ENCODE measurements around the gene INTS6L. TPM values are rescaled to one million over a fixed set of nuclear protein-coding genes. Genes with fewer than 3 reads are reported as not detected.
A peak's percentile ranks its signal among the peaks of the same experiment; 100 is the strongest.

INTS6L gene
- total and polyA plus RNA-seq, 2 of the 8 experiments (the other 6 are each of a cell fraction or from before 2014, with no cell fraction given), result 4.1 to 5.2 TPM

GRCh38 chrX:135484641-135485289 is 35.7 kb upstream of the INTS6L start:
- ChIA-PET POLR2A (ENCODE audit: partially characterized antibody) (no interaction called here), CTCF (ENCODE audit: partially characterized antibody) (interaction anchor here (0.9 to 1.1 kb wide), 3 partner anchors 9 to 52 kb away, joined by 3 to 4 read pairs (median 4); no protein-coding TSS in a partner anchor)
- no peak overlapping the region for H3K23ac ChIP-seq (ENCODE audit: insufficient read length)
- no peak overlapping the region for H2AK5ac ChIP-seq (ENCODE audit: low read depth, low read length)
- H3K4me3 ChIP-seq (ENCODE audit: extremely low read depth in 1 of 4, insufficient read depth in 2 of 4, low read depth in 3 of 4, low read length in 4 of 4), result no peak overlapping the region
- no peak overlapping the region for H2BK15ac ChIP-seq (ENCODE audit: low read length)
- 75% methylated on average over 3 of the region's 3 CpGs; no CpG with 5 or more reads in 1 of the 2 experiments for WGBS, 2 experiments (ENCODE audit: extremely low coverage in 1 of 2, insufficient coverage in 1 of 2, insufficient read length in 1 of 2, insufficient replicate concordance in 2 of 2, low coverage in 1 of 2, low lambda C conversion rate in 2 of 2, missing lambda C conversion rate in 1 of 2)
- H3K79me2 ChIP-seq (ENCODE audit: control insufficient read depth in 1 of 2, insufficient read depth in 2 of 2, low read length in 2 of 2), result no peaks in the 10 kb centered on the region
- no peak overlapping the region; the same call in 1 of the 2 replicates for H2AFZ ChIP-seq (ENCODE audit: low read length)
- no peaks in the 10 kb centered on the region for H4K20me1 ChIP-seq (replicated peaks in 1 of 2; ENCODE audit: control insufficient read depth in 1 of 2, insufficient read depth in 2 of 2, low read length in 2 of 2)
- no peaks in the 10 kb centered on the region for H3K4me1 ChIP-seq (replicated peaks in 1 of 4; ENCODE audit: control insufficient read depth in 3 of 4, insufficient read depth in 4 of 4, low read length in 3 of 4)
- no peak overlapping the region for H3K9ac ChIP-seq (replicated peaks in 1 of 4; ENCODE audit: extremely low read depth in 1 of 4, low read depth in 3 of 4, low read length in 3 of 4)
- no peak overlapping the region for H3K4ac ChIP-seq (replicated peaks; ENCODE audit: insufficient read length, low read depth, low read length)
- no peak overlapping the region for H3K18ac ChIP-seq (ENCODE audit: extremely low read depth, low read length)
- no peaks in the 10 kb centered on the region for H3K27me3 ChIP-seq (replicated peaks in 1 of 4; ENCODE audit: control insufficient read depth in 3 of 4, extremely low read depth in 1 of 4, insufficient read depth in 3 of 4, low read length in 3 of 4)
- no peak overlapping the region for H3K56ac ChIP-seq (replicated peaks; ENCODE audit: insufficient read length, low read depth, low read length)
- no peaks in the 10 kb centered on the region for H3K79me1 ChIP-seq (ENCODE audit: low read depth, low read length)
- H3K36me3 ChIP-seq (ENCODE audit: control insufficient read depth in 2 of 4, insufficient read depth in 4 of 4, low read length in 3 of 4), result no peaks in the 10 kb centered on the region
- H3K14ac ChIP-seq (ENCODE audit: insufficient read length), result no peak overlapping the region
- H4K91ac ChIP-seq (replicated peaks; ENCODE audit: insufficient read length, low read length), result no peak overlapping the region
- H4K5ac ChIP-seq (ENCODE audit: insufficient read length, low read depth, low read length), result no peak overlapping the region
- H2BK12ac ChIP-seq (ENCODE audit: low read depth, low read length), result no peak overlapping the region
- FAIRE-seq (peak; percentile 98), DNase-seq (ENCODE audit: low read depth in 1 of 2, low spot score in 2 of 2) (no peak)
- H3K4me2 ChIP-seq (ENCODE audit: insufficient read depth in 1 of 2, low read depth in 2 of 2, low read length in 2 of 2), result no peak overlapping the region
- no peak overlapping the region for H4K8ac ChIP-seq (ENCODE audit: extremely low read depth, insufficient read depth, low read length)
- no peak overlapping the region for H2BK20ac ChIP-seq (ENCODE audit: low read length)
- H3K27ac ChIP-seq (ENCODE audit: low read depth, low read length), result no peak overlapping the region
- H3K9me3 ChIP-seq (ENCODE audit: insufficient read depth in 2 of 2, low read depth in 1 of 2, low read length in 1 of 2), result no peaks in the 10 kb centered on the region
- no peak overlapping the region for H2BK120ac ChIP-seq (replicated peaks; ENCODE audit: low read depth, low read length)
- no peak overlapping the region for H2BK5ac ChIP-seq (ENCODE audit: low read depth, low read length)
- H3K23me2 ChIP-seq (ENCODE audit: low read depth, low read length), result no peaks in the 10 kb centered on the region
- TF ChIP-seq, protein P1, sequence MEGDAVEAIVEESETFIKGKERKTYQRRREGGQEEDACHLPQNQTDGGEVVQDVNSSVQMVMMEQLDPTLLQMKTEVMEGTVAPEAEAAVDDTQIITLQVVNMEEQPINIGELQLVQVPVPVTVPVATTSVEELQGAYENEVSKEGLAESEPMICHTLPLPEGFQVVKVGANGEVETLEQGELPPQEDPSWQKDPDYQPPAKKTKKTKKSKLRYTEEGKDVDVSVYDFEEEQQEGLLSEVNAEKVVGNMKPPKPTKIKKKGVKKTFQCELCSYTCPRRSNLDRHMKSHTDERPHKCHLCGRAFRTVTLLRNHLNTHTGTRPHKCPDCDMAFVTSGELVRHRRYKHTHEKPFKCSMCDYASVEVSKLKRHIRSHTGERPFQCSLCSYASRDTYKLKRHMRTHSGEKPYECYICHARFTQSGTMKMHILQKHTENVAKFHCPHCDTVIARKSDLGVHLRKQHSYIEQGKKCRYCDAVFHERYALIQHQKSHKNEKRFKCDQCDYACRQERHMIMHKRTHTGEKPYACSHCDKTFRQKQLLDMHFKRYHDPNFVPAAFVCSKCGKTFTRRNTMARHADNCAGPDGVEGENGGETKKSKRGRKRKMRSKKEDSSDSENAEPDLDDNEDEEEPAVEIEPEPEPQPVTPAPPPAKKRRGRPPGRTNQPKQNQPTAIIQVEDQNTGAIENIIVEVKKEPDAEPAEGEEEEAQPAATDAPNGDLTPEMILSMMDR (IDR thresholded peaks at IDR 0.05; ENCODE audit: control extremely low read depth in 1 of 3, insufficient read depth in 1 of 3, low read depth in 1 of 3, low read length in 3 of 3), result peak in 2 of 3 experiments; percentile 40 to 47; a peak in 3 of 4 replicates
- TF ChIP-seq HDAC2 (IDR thresholded peaks at IDR 0.05; ENCODE audit: borderline replicate concordance in 1 of 2, low read depth in 2 of 2, low read length in 2 of 2), result no peak
- TF ChIP-seq RAD21 (IDR thresholded peaks at IDR 0.05 in 1 of 2, conservative IDR thresholded peaks at IDR 0.05 in 1 of 2; ENCODE audit: low read depth in 2 of 2, low read length in 2 of 2), result peak; percentile 71 to 72
- TF ChIP-seq GTF2F1 (IDR thresholded peaks at IDR 0.05; ENCODE audit: borderline replicate concordance, low read depth, low read length), result no peak
- no peak for TF ChIP-seq ZNF274 (IDR thresholded peaks at IDR 0.05; ENCODE audit: borderline replicate concordance, extremely low read depth, low read length)
- TF ChIP-seq, protein P2, sequence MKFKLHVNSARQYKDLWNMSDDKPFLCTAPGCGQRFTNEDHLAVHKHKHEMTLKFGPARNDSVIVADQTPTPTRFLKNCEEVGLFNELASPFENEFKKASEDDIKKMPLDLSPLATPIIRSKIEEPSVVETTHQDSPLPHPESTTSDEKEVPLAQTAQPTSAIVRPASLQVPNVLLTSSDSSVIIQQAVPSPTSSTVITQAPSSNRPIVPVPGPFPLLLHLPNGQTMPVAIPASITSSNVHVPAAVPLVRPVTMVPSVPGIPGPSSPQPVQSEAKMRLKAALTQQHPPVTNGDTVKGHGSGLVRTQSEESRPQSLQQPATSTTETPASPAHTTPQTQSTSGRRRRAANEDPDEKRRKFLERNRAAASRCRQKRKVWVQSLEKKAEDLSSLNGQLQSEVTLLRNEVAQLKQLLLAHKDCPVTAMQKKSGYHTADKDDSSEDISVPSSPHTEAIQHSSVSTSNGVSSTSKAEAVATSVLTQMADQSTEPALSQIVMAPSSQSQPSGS (IDR thresholded peaks at IDR 0.05; ENCODE audit: low read length), result no peak
